Heart right ventricle (tissue), 16 donors: Measurements from ENCODE around the gene C16orf74. TPM values are rescaled to one million over a fixed set of nuclear protein-coding genes. Genes with fewer than 3 reads are reported as not detected.
A peak's percentile ranks its signal among the peaks of the same experiment; 100 is the strongest.

Experiments used
- ATAC-seq, 8 donors: fragments of 200-7000 bp; cut with Tn5 transposase; one replicate each; pipeline ENCODE4 v1.9.1; 2020; ENCODE audit warnings: mild to moderate bottlenecking in 8 of 8, moderate library complexity in 8 of 8, moderate number of reproducible peaks in 1 of 8
- DNase-seq, 2 donors: peaks; one replicate each; pipeline ENCODE4 v3.0.0-alpha.2; 2020
- H3K27ac ChIP-seq, 10 donors: fragments of 200-600 bp; sonication (generic) in 2 of 10; one replicate each; pipeline versions ENCODE4 v1.5.0 to v1.8.0; 2020 to 2022; ENCODE audit warnings: mild to moderate bottlenecking in 3 of 10
- H3K27me3 ChIP-seq, 7 donors: fragments of 200-600 bp; one replicate each; pipeline ENCODE4 v1.8.0; 2021 to 2022; ENCODE audit warnings: mild to moderate bottlenecking in 2 of 7
- H3K36me3 ChIP-seq, 9 donors: fragments of 200-600 bp; sonication (generic) in 1 of 9; one replicate each; pipeline versions ENCODE4 v1.5.0 to v1.8.0; 2020 to 2022; ENCODE audit warnings: mild to moderate bottlenecking in 2 of 9
- H3K4me1 ChIP-seq, 9 donors: fragments of 200-600 bp; sonication (generic) in 1 of 9; one replicate each; pipeline versions ENCODE4 v1.5.0 to v1.8.0; 2020 to 2022; ENCODE audit warnings: mild to moderate bottlenecking in 4 of 9
- H3K4me3 ChIP-seq, 10 donors: fragments of 200-600 bp; sonication (generic) in 2 of 10; one replicate each; pipeline versions ENCODE4 v1.5.0 to v1.8.0; 2020 to 2022; ENCODE audit warnings: mild to moderate bottlenecking in 7 of 10, moderate library complexity in 2 of 10
- H3K9me3 ChIP-seq, 11 donors: fragments of 200-600 bp in 10 of 11; sonication (generic) in 2 of 11; one replicate each; pipeline versions ENCODE4 v1.5.0 to v1.8.0; 2013 to 2022; ENCODE audit warnings: mild to moderate bottlenecking in 2 of 11, control low read depth in 1 of 11, moderate library complexity in 1 of 11
- WGBS, 2 donors: extraction: QIAGEN DNeasy Blood & Tissue Kit; methylation state at CpG; one replicate each; pipeline ENCODE4 v1.1.7; 2013; ENCODE audit warnings: inconsistent platforms in 1 of 2; 5-methylcytosine and 5-hydroxymethylcytosine counted together
- intact Hi-C, 10 donors: fragments of 100-400 bp; cut with DNase I; formaldehyde crosslinking; loops; one replicate each; pipeline versions ENCODE4 v1.11.1 to v1.14.2; 2022
- long read RNA-seq, 3 donors: library from polyadenylated mRNA; unstranded; transcript quantifications; one replicate each; pipeline ENCODE4 v2.0.0, GENCODE V29; 2020 to 2021
- polyA plus RNA-seq, 2 donors: library from polyadenylated mRNA; stranded (reverse); fragments of 200-250 nt; gene quantifications; one replicate each; pipeline ENCODE4 v1.2.3, GENCODE V29; 2013
- total RNA-seq, 10 donors: library from RNA; stranded (reverse); fragmentation: NEBNext Ultra II Directional in 3 of 10; extraction: Animal tissue kit (Norgen Biotek cat#: 25700) in 3 of 10; gene quantifications; one replicate each; pipeline versions ENCODE4 v1.2.1 to v1.2.4, GENCODE V29; 2021 to 2023
- TF ChIP-seq, protein P1 (sequence below), 9 donors: fragments of 200-600 bp; sonication (generic) in 2 of 9; IDR thresholded peaks; one replicate each; pipeline versions ENCODE4 v1.5.0 to v1.8.0; 2021 to 2022; ENCODE audit warnings: antibody characterized with exemption in 9 of 9, mild to moderate bottlenecking in 5 of 9, moderate library complexity in 1 of 9
- donor health status: Arrhythmogenic right ventricular cardiomyopathy.
- donor health status: ischemic (EF 13 %, LVEDD 7.1; RV severe dilation, severe dysfunction).
- donor health status: healthy with polysubstance abuse.
- donor health status: DM: no; HTN: yes; CAD: no.
- donor health status: DM: no; HTN: no; CAD: no.
- donor health status: ischemic (EF 25% LVEDD 6.9; RV normal size, moderate dysfunction).
- donor health status: ischemic (EF 25% LVEDD 5.7; RV mildly dilated, moderate dysfunction).
- donor health status: healthy.
- donor health status: DM: yes; HTN: yes; CAD: no.
- donor health status: Ischemic cardiomyopathy.
- donor health status: ischemic (EF 35%, LVEDD 5.7; RV mildly dilated, moderate dysfunction).
- donor health status: nonischemic (EF 11% LVEDD 7.7; RV severe dilation, severe dysfunction).
- donor health status: DM: yes; HTN: yes; CAD: no.
- donor health status: PGD.
- donor health status: ischemic (EF 29% LVEDD 5.4; RV normal size, mild dysfunction).
- donor health status: nonischemic (EF 23%, LVEDD 6.1; RV moderate dilation, normal function).

C16orf74 gene
- total RNA-seq (1 to 10 TPM in 8 of 10 donors, under 1 TPM in 2; 0.56 to 6.5 (median 1.2) TPM), polyA plus RNA-seq (1 to 10 TPM in 1 of 2 donors, under 1 TPM in 1; 0.87 to 4.4 TPM)
- long read RNA-seq, donor 1, partial matches to known transcripts, result 0 of 1 reads
- long read RNA-seq, donor 1, other reads (novel, unspliced or antisense), result 1 of 1 reads
- long read RNA-seq, donor 2, result 0 reads
- long read RNA-seq, donor 3, partial matches to known transcripts, result 0 of 3 reads
- long read RNA-seq, donor 3, other reads (novel, unspliced or antisense), result 1 of 3 reads

GRCh38 chr16:85750827-85751697 lies at the start of gene C16orf74:
TSS of gene C16orf74 (minus strand) at chr16:85751096. CDS start at chr16:85735217, 15,879 bp downstream.
- H3K27ac ChIP-seq, result peak within 1 kb of the TSS in 1 of 10 donors; percentile 64
- DNase-seq (peak in 1 of 2 donors; percentile 62), ATAC-seq (peak; percentile 63 to 92 (median 78))
- H3K36me3 ChIP-seq, result no peaks in the 10 kb centered on the region
- H3K4me3 ChIP-seq, result peak within 1 kb of the TSS; percentile 31 to 63 (median 58)
- WGBS, 2 donors, result 5 to 10% methylated on average over 64 to 96 of the region's 96 CpGs
- peaks cover 0 to 31% (median 6%) of the 10 kb centered on the region in 7 donors for H3K27me3 ChIP-seq
- intact Hi-C loops, result no loop called here
- peaks cover 5 to 42% (median 29%) of the 10 kb centered on the region in 9 donors for H3K4me1 ChIP-seq
- no peaks in the 10 kb centered on the region for H3K9me3 ChIP-seq
- TF ChIP-seq, protein P1, sequence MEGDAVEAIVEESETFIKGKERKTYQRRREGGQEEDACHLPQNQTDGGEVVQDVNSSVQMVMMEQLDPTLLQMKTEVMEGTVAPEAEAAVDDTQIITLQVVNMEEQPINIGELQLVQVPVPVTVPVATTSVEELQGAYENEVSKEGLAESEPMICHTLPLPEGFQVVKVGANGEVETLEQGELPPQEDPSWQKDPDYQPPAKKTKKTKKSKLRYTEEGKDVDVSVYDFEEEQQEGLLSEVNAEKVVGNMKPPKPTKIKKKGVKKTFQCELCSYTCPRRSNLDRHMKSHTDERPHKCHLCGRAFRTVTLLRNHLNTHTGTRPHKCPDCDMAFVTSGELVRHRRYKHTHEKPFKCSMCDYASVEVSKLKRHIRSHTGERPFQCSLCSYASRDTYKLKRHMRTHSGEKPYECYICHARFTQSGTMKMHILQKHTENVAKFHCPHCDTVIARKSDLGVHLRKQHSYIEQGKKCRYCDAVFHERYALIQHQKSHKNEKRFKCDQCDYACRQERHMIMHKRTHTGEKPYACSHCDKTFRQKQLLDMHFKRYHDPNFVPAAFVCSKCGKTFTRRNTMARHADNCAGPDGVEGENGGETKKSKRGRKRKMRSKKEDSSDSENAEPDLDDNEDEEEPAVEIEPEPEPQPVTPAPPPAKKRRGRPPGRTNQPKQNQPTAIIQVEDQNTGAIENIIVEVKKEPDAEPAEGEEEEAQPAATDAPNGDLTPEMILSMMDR (IDR thresholded peaks at IDR 0.05), result no peak

GRCh38 chr16:85800321-85800669 lies 49.4 kb upstream of the C16orf74 start:
- Histone ChIP-seq H3K27ac (peak overlapping the region; percentile 93 to 99 (median 98)), H3K36me3 (peaks cover 3 to 65% (median 25%) of the 10 kb centered on the region in 9 donors), H3K27me3 (no peaks in the 10 kb centered on the region), H3K4me3 (peak overlapping the region; percentile 86 to 100 (median 98)), H3K9me3 (no peaks in the 10 kb centered on the region), H3K4me1 (peaks cover 9 to 53% (median 37%) of the 10 kb centered on the region in 9 donors)
- intact Hi-C loops, result no loop called here
- ATAC-seq, result peak in 7 of 8 donors; percentile 3 to 33 (median 19)
- WGBS, 2 donors, result 11 to 14% methylated on average over 9 of the region's 9 CpGs
- TF ChIP-seq, protein P1 (IDR thresholded peaks at IDR 0.05), result no peak
- DNase-seq, result no peak

DNA sequence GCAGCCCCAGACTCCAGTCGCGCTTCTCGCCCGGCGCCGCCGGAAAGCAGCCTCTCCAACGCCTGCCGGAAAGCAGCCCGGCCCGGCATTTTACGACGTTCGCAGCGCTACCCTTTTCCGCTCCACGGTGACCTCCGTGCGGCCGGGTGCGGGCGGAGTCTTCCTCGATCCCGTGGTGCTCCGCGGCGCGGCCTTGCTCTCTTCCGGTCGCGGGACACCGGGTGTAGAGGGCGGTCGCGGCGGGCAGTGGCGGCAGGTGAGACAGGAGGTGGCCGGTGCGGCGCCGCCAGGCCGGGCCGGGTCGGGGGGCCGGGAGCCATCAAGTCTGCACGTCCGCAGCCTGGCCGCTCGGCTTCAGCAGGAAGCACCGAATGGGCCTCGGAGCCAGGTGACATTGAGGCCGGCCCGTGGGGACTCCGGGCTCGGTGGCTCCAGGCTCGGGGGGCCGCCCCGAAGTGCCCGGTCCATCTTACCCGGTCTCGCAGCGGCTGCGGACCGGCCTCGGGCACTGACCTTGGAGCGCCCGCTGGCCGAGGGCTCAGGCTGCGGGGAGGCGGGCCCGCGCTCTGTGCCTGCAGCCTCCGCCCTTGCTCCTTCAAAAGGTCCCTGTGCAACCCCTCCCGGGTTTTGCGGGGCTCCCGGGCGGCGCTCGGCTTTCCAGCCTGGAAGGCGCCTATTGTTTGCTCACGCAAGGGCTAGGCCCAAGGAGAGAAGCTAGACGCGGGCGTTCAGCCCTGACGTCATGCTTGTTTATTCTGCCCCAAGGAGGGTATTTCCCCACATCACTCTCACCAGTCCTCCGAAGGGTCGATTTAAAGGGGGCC lies 48.8 kb upstream of the C16orf74 start, which contains the start of the genes COX4I1 and EMC8:
COX4I1 (plus strand) TSS at position 199 of the 824 bp plus-strand sequence. CDS start 1,511 bp downstream, outside the sequence.
EMC8 (minus strand) TSS at position 48 of the 824 bp plus-strand sequence. CDS start 249 bp downstream, outside the sequence.
- TF ChIP-seq, protein P1 (IDR thresholded peaks at IDR 0.05), result no peak
- Histone ChIP-seq H3K9me3 (no peaks in the 10 kb centered on the region), H3K27ac (peak within 1 kb of the TSS; percentile 93 to 99 (median 98)), H3K36me3 (peaks cover 0 to 65% (median 22%) of the 10 kb centered on the region in 9 donors), H3K4me3 (peak within 1 kb of the TSS; percentile 86 to 100 (median 98)), H3K27me3 (no peaks in the 10 kb centered on the region), H3K4me1 (peaks cover 9 to 53% (median 37%) of the 10 kb centered on the region in 9 donors)
- ATAC-seq, result peak; percentile 96 to 99 (median 98)
- intact Hi-C loops, result no loop called here
- 1% methylated on average over 70 to 87 of the region's 87 CpGs for WGBS, 2 donors
- DNase-seq, result peak; percentile 96 to 97
